Measurements from ENCODE around the gene CFAP61. TPM values are rescaled to one million over a fixed set of nuclear protein-coding genes. Genes with fewer than 3 reads are reported as not detected.
A peak's percentile ranks its signal among the peaks of the same experiment; 100 is the strongest.

CFAP61 gene
- total and polyA plus RNA-seq, 10 donors: 0.06 to 0.17 TPM; not detected in 8

GRCh38 chr20:20331817-20332216 lies 279.5 kb downstream of the CFAP61 start:
- no peaks in the 10 kb centered on the region for H3K36me3 ChIP-seq
- peaks cover 0 to 28% (median 4%) of the 10 kb centered on the region in 6 donors for H3K4me1 ChIP-seq
- intact Hi-C loops (cut with DNase I; ENCODE audit: low total_unique reads): no loop called here
- no peak for TF ChIP-seq POLR2A (IDR thresholded peaks at IDR 0.05)
- no peak for TF ChIP-seq POLR2AphosphoS5 (IDR thresholded peaks at IDR 0.05)
- TF ChIP-seq CTCF (IDR thresholded peaks at IDR 0.05 in 8 of 11, conservative IDR thresholded peaks at IDR 0.05 in 3 of 11): no peak
- 64 to 90% (median 78%) methylated on average over 2 of the region's 2 CpGs for WGBS, 5 donors
- H3K4me3 ChIP-seq: no peak overlapping the region
- no peaks in the 10 kb centered on the region for H3K27me3 ChIP-seq (replicated peaks in 1 of 7)
- H3K9me3 ChIP-seq: no peaks in the 10 kb centered on the region
- no peak for DNase-seq
- H3K27ac ChIP-seq: no peak overlapping the region

- H3K36me3 ChIP-seq: no peaks in the 10 kb centered on the region
- 46 to 69% (median 50%) methylated on average over 6 of the region's 6 CpGs for WGBS, 5 donors
- H3K27me3 ChIP-seq (replicated peaks in 1 of 7): no peaks in the 10 kb centered on the region
- DNase-seq: no peak
- intact Hi-C loops (cut with DNase I; ENCODE audit: low total_unique reads): no loop called here
- no peak for TF ChIP-seq POLR2A (IDR thresholded peaks at IDR 0.05)
- TF ChIP-seq CTCF (IDR thresholded peaks at IDR 0.05 in 8 of 11, conservative IDR thresholded peaks at IDR 0.05 in 3 of 11): no peak
- TF ChIP-seq POLR2AphosphoS5 (IDR thresholded peaks at IDR 0.05): no peak
- peak overlapping the region in 1 of 8 donors; percentile 11 for H3K27ac ChIP-seq
- no peak overlapping the region for H3K4me3 ChIP-seq
- no peaks in the 10 kb centered on the region for H3K9me3 ChIP-seq
- H3K4me1 ChIP-seq: peaks cover 0 to 28% (median 4%) of the 10 kb centered on the region in 6 donors
These were observed 281.5 kb downstream of the CFAP61 start for GRCh38 chr20:20333866-20334265.

DNA sequence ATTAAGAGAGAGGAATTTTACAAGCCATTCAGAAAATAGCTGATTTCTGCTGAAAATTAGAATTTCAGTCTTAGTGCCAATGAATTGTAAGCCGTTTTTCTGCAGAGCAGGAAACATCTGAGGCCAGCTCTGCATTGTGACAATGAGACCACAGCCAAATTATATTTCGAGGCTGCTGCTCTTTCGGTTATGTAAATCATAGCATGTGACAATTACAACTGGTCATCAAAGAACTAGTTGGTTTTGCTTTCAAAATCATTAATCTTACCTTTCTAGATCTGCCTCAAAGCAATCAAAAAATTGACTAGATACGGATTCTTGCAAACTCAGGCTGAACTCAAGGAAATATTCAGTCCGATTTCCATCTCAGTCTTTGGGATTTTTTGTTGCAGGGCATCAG lies 282.2 kb downstream of the CFAP61 start:
- Histone ChIP-seq H3K36me3 (no peaks in the 10 kb centered on the region), H3K4me3 (no peak overlapping the region), H3K27ac (peak overlapping the region in 1 of 8 donors; percentile 11), H3K27me3 (replicated peaks in 1 of 7) (no peaks in the 10 kb centered on the region), H3K9me3 (no peaks in the 10 kb centered on the region), H3K4me1 (peaks cover 0 to 28% (median 4%) of the 10 kb centered on the region in 6 donors)
- intact Hi-C loops (cut with DNase I; ENCODE audit: low total_unique reads): no loop called here
- WGBS, 5 donors: 20 to 36% (median 32%) methylated on average over 5 of the region's 5 CpGs
- TF ChIP-seq CTCF (IDR thresholded peaks at IDR 0.05 in 8 of 11, conservative IDR thresholded peaks at IDR 0.05 in 3 of 11) (no peak), POLR2A (IDR thresholded peaks at IDR 0.05) (no peak), POLR2AphosphoS5 (IDR thresholded peaks at IDR 0.05) (no peak)
- no peak for DNase-seq

GRCh38 chr20:20338133-20338730 lies 285.9 kb downstream of the CFAP61 start:
- intact Hi-C loops (cut with DNase I; ENCODE audit: low total_unique reads): no loop called here
- TF ChIP-seq CTCF (IDR thresholded peaks at IDR 0.05 in 8 of 11, conservative IDR thresholded peaks at IDR 0.05 in 3 of 11) (no peak), POLR2AphosphoS5 (IDR thresholded peaks at IDR 0.05) (no peak), POLR2A (IDR thresholded peaks at IDR 0.05) (no peak)
- Histone ChIP-seq H3K4me1 (peaks cover 0 to 14% (median 4%) of the 10 kb centered on the region in 6 donors), H3K27me3 (replicated peaks in 1 of 7) (peaks cover 0 to 5% (median 0%) of the 10 kb centered on the region in 7 donors), H3K36me3 (no peaks in the 10 kb centered on the region), H3K4me3 (no peak overlapping the region), H3K27ac (no peak overlapping the region), H3K9me3 (no peaks in the 10 kb centered on the region)
- 91 to 92% (median 92%) methylated on average over 14 of the region's 14 CpGs for WGBS, 5 donors
- DNase-seq: no peak
